Measurements from ENCODE around the gene DAP. TPM values are rescaled to one million over a fixed set of nuclear protein-coding genes. Genes with fewer than 3 reads are reported as not detected.

The DAP gene
- polyA plus RNA-seq, 1 donor (not counting 4 experiments of a cell fraction or from before 2014, with no cell fraction given): 30.4 TPM

- Histone ChIP-seq H3K4me1 (ENCODE audit: control insufficient read depth, extremely low read depth, insufficient read depth, low read length) (no peaks in the 10 kb centered on the region), H3K27me3 (ENCODE audit: control insufficient read depth, extremely low read depth, insufficient read depth, low read length) (peaks cover 5% of the 10 kb centered on the region), H3K27ac (ENCODE audit: control insufficient read depth, insufficient read depth, low read length) (no peak overlapping the region), H2AFZ (ENCODE audit: control insufficient read depth, low read length) (no peak overlapping the region), H3K4me2 (ENCODE audit: control insufficient read depth, extremely low read depth, insufficient read depth, low read depth, low read length) (no peak overlapping the region), H3K9me1 (ENCODE audit: control insufficient read depth, extremely low read depth, insufficient read depth, low read length) (no peaks in the 10 kb centered on the region), H3K9ac (ENCODE audit: control insufficient read depth, extremely low read depth, insufficient read depth, low read length) (no peak overlapping the region), H3K36me3 (ENCODE audit: control insufficient read depth in 2 of 2, extremely low read depth in 1 of 2, insufficient read depth in 2 of 2, low read length in 2 of 2) (no peaks in the 10 kb centered on the region), H3K79me2 (ENCODE audit: control insufficient read depth, insufficient read depth, low read length) (no peaks in the 10 kb centered on the region), H3K4me3 (ENCODE audit: control insufficient read depth in 2 of 3, extremely low read depth in 1 of 3, insufficient read depth in 2 of 3, low read depth in 1 of 3, low read length in 3 of 3) (no peak overlapping the region), H4K20me1 (ENCODE audit: control insufficient read depth, extremely low read depth, insufficient read depth, low read length) (no peaks in the 10 kb centered on the region), H3K9me3 (ENCODE audit: control insufficient read depth, low read depth, low read length) (no peaks in the 10 kb centered on the region)
- TF ChIP-seq EZH2 (IDR thresholded peaks at IDR 0.05; ENCODE audit: low read length): no peak
- TF ChIP-seq, protein P1, sequence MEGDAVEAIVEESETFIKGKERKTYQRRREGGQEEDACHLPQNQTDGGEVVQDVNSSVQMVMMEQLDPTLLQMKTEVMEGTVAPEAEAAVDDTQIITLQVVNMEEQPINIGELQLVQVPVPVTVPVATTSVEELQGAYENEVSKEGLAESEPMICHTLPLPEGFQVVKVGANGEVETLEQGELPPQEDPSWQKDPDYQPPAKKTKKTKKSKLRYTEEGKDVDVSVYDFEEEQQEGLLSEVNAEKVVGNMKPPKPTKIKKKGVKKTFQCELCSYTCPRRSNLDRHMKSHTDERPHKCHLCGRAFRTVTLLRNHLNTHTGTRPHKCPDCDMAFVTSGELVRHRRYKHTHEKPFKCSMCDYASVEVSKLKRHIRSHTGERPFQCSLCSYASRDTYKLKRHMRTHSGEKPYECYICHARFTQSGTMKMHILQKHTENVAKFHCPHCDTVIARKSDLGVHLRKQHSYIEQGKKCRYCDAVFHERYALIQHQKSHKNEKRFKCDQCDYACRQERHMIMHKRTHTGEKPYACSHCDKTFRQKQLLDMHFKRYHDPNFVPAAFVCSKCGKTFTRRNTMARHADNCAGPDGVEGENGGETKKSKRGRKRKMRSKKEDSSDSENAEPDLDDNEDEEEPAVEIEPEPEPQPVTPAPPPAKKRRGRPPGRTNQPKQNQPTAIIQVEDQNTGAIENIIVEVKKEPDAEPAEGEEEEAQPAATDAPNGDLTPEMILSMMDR (optimal IDR thresholded peaks at IDR 0.05 in 1 of 3, IDR thresholded peaks at IDR 0.05 in 1 of 3, conservative IDR thresholded peaks at IDR 0.05 in 1 of 3; ENCODE audit: extremely low read depth in 1 of 3, insufficient read depth in 2 of 3, low read length in 3 of 3): no peak
- FAIRE-seq (no peak), DNase-seq (ENCODE audit: low read depth, low spot score) (no peak)
- dilution Hi-C loops (cut with MboI; ENCODE audit: extremely low pct_ligation_motif_present, low sequenced_read_pairs): no loop called here
Observed at GRCh38 chr5:10797261-10797660, 36.2 kb upstream of the DAP start.

DNA sequence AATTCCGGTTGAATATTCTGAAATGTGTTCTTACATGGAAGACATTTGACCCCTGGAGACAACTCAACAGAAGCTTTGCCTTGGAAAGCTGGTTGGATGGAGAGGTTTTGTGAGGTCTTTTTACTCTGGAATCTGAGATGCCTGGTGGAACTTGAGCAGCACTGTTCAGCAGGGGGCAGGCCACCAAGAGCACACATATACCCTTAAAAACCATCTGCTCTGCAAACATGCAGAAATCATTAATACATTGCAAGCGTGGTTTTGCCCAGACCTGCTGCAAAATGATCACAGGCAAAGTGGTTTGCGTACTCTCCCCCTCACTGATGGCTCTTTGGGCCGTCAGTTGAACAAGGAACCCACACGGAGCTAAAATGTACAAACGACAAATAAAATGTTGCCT lies 32.8 kb upstream of the DAP start:
- no peaks in the 10 kb centered on the region for H3K27me3 ChIP-seq (ENCODE audit: control insufficient read depth, extremely low read depth, insufficient read depth, low read length)
- dilution Hi-C loops (cut with MboI; ENCODE audit: extremely low pct_ligation_motif_present, low sequenced_read_pairs): no loop called here
- H3K79me2 ChIP-seq (ENCODE audit: control insufficient read depth, insufficient read depth, low read length): no peaks in the 10 kb centered on the region
- no peaks in the 10 kb centered on the region for H4K20me1 ChIP-seq (ENCODE audit: control insufficient read depth, extremely low read depth, insufficient read depth, low read length)
- H3K9me3 ChIP-seq (ENCODE audit: control insufficient read depth, low read depth, low read length): no peaks in the 10 kb centered on the region
- DNase-seq (ENCODE audit: low read depth, low spot score) (no peak), FAIRE-seq (no peak)
- no peaks in the 10 kb centered on the region for H3K4me1 ChIP-seq (ENCODE audit: control insufficient read depth, extremely low read depth, insufficient read depth, low read length)
- H3K9ac ChIP-seq (ENCODE audit: control insufficient read depth, extremely low read depth, insufficient read depth, low read length): no peak overlapping the region
- no peak overlapping the region for H3K4me3 ChIP-seq (ENCODE audit: control insufficient read depth in 2 of 3, extremely low read depth in 1 of 3, insufficient read depth in 2 of 3, low read depth in 1 of 3, low read length in 3 of 3)
- no peaks in the 10 kb centered on the region for H3K36me3 ChIP-seq (ENCODE audit: control insufficient read depth in 2 of 2, extremely low read depth in 1 of 2, insufficient read depth in 2 of 2, low read length in 2 of 2)
- H3K4me2 ChIP-seq (ENCODE audit: control insufficient read depth, extremely low read depth, insufficient read depth, low read depth, low read length): no peak overlapping the region
- TF ChIP-seq EZH2 (IDR thresholded peaks at IDR 0.05; ENCODE audit: low read length): no peak
- TF ChIP-seq, protein P1 (optimal IDR thresholded peaks at IDR 0.05 in 1 of 3, IDR thresholded peaks at IDR 0.05 in 1 of 3, conservative IDR thresholded peaks at IDR 0.05 in 1 of 3; ENCODE audit: extremely low read depth in 1 of 3, insufficient read depth in 2 of 3, low read length in 3 of 3): no peak
- H3K9me1 ChIP-seq (ENCODE audit: control insufficient read depth, extremely low read depth, insufficient read depth, low read length): no peaks in the 10 kb centered on the region
- H3K27ac ChIP-seq (ENCODE audit: control insufficient read depth, insufficient read depth, low read length): no peak overlapping the region
- H2AFZ ChIP-seq (ENCODE audit: control insufficient read depth, low read length): no peak overlapping the region

Measured in keratinocyte (primary cell).